H9 (cell line): ENCODE data around the gene KCNK10. TPM values are rescaled to one million over a fixed set of nuclear protein-coding genes. Genes with fewer than 3 reads are reported as not detected.

Experiments used
- DNase-seq: peaks from one replicate; pipeline ENCODE4 v3.0.0-alpha.2; 2017
- H2AFZ ChIP-seq: one replicate; pipeline ENCODE4 v1.6.1; 2013; ENCODE audit warnings: mild to moderate bottlenecking, low read length, control low read depth, moderate library complexity
- H2AK5ac ChIP-seq: 2 replicates; pipeline ENCODE4 v1.6.1; 2013; ENCODE audit warnings: low read length, control low read depth, mixed read lengths; ENCODE audit not compliant: insufficient read length
- H2BK120ac ChIP-seq: one replicate; pipeline ENCODE4 v1.6.1; 2013; ENCODE audit warnings: low read depth, mild to moderate bottlenecking, low read length, control low read depth, inconsistent platforms; ENCODE audit not compliant: poor library complexity, severe bottlenecking
- H2BK12ac ChIP-seq: 2 replicates; pipeline ENCODE4 v1.6.1; 2013; ENCODE audit warnings: low read length, control low read depth, mixed read lengths, low read depth; ENCODE audit not compliant: insufficient read length
- H2BK15ac ChIP-seq: 2 replicates; pipeline ENCODE4 v1.6.1; 2013; ENCODE audit warnings: low read depth, low read length, control low read depth
- H2BK20ac ChIP-seq: one replicate; pipeline ENCODE4 v1.6.1; 2013; ENCODE audit warnings: low read depth, mild to moderate bottlenecking, low read length, control low read depth, inconsistent platforms; ENCODE audit not compliant: poor library complexity, severe bottlenecking
- H2BK5ac ChIP-seq: 2 replicates; pipeline ENCODE4 v1.6.1; 2013; ENCODE audit warnings: low read length, control low read depth, mixed read lengths; ENCODE audit not compliant: insufficient read length
- H3K14ac ChIP-seq: 2 replicates; pipeline ENCODE4 v1.6.1; 2013; ENCODE audit warnings: low read length, control low read depth; ENCODE audit not compliant: insufficient read depth
- H3K18ac ChIP-seq: 2 replicates; pipeline ENCODE4 v1.6.1; 2013; ENCODE audit warnings: low read depth, mild to moderate bottlenecking, mixed read lengths, low read length, control low read depth; ENCODE audit not compliant: insufficient read length
- H3K23ac ChIP-seq: 2 replicates; pipeline ENCODE4 v1.6.1; 2013; ENCODE audit warnings: low read length, control low read depth, mixed read lengths, low read depth; ENCODE audit not compliant: insufficient read length
- H3K23me2 ChIP-seq: 2 replicates; pipeline ENCODE4 v1.6.1; 2013; ENCODE audit warnings: low read depth, mild to moderate bottlenecking, mixed read lengths, low read length, control low read depth; ENCODE audit not compliant: insufficient read length, poor library complexity, severe bottlenecking
- H3K27ac ChIP-seq: 2 replicates; pipeline ENCODE4 v1.5.1; 2013; ENCODE audit warnings: low read length, control low read depth, mixed read lengths, low read depth; ENCODE audit not compliant: insufficient read length
- H3K27me3 ChIP-seq: 2 replicates; pipeline ENCODE4 v1.6.1; 2013; ENCODE audit warnings: low read length, control low read depth, inconsistent platforms; ENCODE audit not compliant: insufficient read depth
- H3K4ac ChIP-seq: 2 replicates; pipeline ENCODE4 v1.6.1; 2013; ENCODE audit warnings: low read depth, mild to moderate bottlenecking, control low read depth, inconsistent platforms, low read length, moderate library complexity
- H3K4me1 ChIP-seq: 2 replicates; pipeline ENCODE4 v1.6.1; 2013; ENCODE audit warnings: low read length, control low read depth, inconsistent platforms; ENCODE audit not compliant: insufficient read depth
- H3K4me2 ChIP-seq: 2 replicates; pipeline ENCODE4 v1.6.1; 2013; ENCODE audit warnings: low read length, control low read depth, mixed read lengths; ENCODE audit not compliant: insufficient read length, insufficient read depth
- H3K56ac ChIP-seq: 2 replicates; pipeline ENCODE4 v1.6.1; 2013; ENCODE audit warnings: low read depth, mild to moderate bottlenecking, mixed read lengths, low read length, control low read depth; ENCODE audit not compliant: insufficient read length
- H3K79me1 ChIP-seq: 2 replicates; pipeline ENCODE4 v1.6.1; 2013; ENCODE audit warnings: low read depth, mild to moderate bottlenecking, moderate library complexity, low read length, control low read depth, inconsistent platforms; ENCODE audit not compliant: insufficient read depth, poor library complexity, severe bottlenecking
- H3K79me2 ChIP-seq: 2 replicates; pipeline ENCODE4 v1.6.1; 2013; ENCODE audit warnings: low read length, control low read depth, inconsistent platforms; ENCODE audit not compliant: insufficient read depth
- H3K9ac ChIP-seq: 2 replicates; pipeline ENCODE4 v1.6.1; 2013; ENCODE audit warnings: low read length, control low read depth, mixed read lengths; ENCODE audit not compliant: insufficient read length; ENCODE audit errors: extremely low read depth
- H3K9me3 ChIP-seq: one replicate; pipeline ENCODE4 v1.6.1; 2013; ENCODE audit warnings: low read depth, low read length, inconsistent platforms; ENCODE audit not compliant: control insufficient read depth
- H3T11ph ChIP-seq: one replicate; pipeline ENCODE4 v1.6.1; 2013; ENCODE audit warnings: mild to moderate bottlenecking, low read length, control low read depth, inconsistent platforms
- H4K20me1 ChIP-seq: one replicate; pipeline ENCODE4 v1.6.1; 2013; ENCODE audit not compliant: control insufficient read depth, insufficient read length, insufficient read depth
- H4K5ac ChIP-seq: 2 replicates; pipeline ENCODE4 v1.6.1; 2013; ENCODE audit warnings: low read depth, mild to moderate bottlenecking, mixed read lengths, low read length, control low read depth; ENCODE audit not compliant: insufficient read length
- H4K8ac ChIP-seq: replicated peaks from 2 replicates; pipeline ENCODE4 v1.6.1; 2013; ENCODE audit warnings: low read length, control low read depth, mixed read lengths, low read depth; ENCODE audit not compliant: insufficient read length
- H4K91ac ChIP-seq: 2 replicates; pipeline ENCODE4 v1.6.1; 2013; ENCODE audit warnings: low read depth, mild to moderate bottlenecking, moderate library complexity, mixed read lengths, low read length, control low read depth; ENCODE audit not compliant: insufficient read length
- H3K27ac Mint-ChIP-seq, 3 experiments: 2 replicates in 2 of 3; 3 replicates in 1 of 3; pipeline ENCODE4 v1.8.0; 2020 to 2021; ENCODE audit warnings: mixed read lengths in 3 of 3, mild to moderate bottlenecking in 1 of 3, moderate library complexity in 1 of 3
- H3K27me3 Mint-ChIP-seq: 2 replicates; pipeline ENCODE4 v1.8.0; 2021; ENCODE audit warnings: low read depth, mild to moderate bottlenecking, moderate library complexity, mixed read lengths
- H3K36me3 Mint-ChIP-seq, 3 experiments: 2 replicates in 2 of 3; 3 replicates in 1 of 3; pipeline ENCODE4 v1.8.0; 2020 to 2021; ENCODE audit warnings: low read depth in 3 of 3, mixed read lengths in 3 of 3; ENCODE audit not compliant: insufficient read depth in 1 of 3
- H3K4me1 Mint-ChIP-seq, 2 experiments: 2 replicates each; pipeline ENCODE4 v1.8.0; 2020; ENCODE audit warnings: mixed read lengths in 2 of 2
- H3K4me3 Mint-ChIP-seq, 2 experiments: 2 replicates in 1 of 2; 3 replicates in 1 of 2; pipeline ENCODE4 v1.8.0; 2020 to 2021; ENCODE audit warnings: mild to moderate bottlenecking in 2 of 2, mixed read lengths in 2 of 2, moderate library complexity in 1 of 2
- H3K9me3 Mint-ChIP-seq, 2 experiments: 2 replicates in 1 of 2; 3 replicates in 1 of 2; pipeline ENCODE4 v1.8.0; 2020; ENCODE audit warnings: mild to moderate bottlenecking in 2 of 2, mixed read lengths in 2 of 2, moderate library complexity in 1 of 2
- CTCF ChIP-seq: fragments of 200-600 bp; sonication (generic); conservative IDR thresholded peaks from 3 replicates; pipeline ENCODE4 v1.8.0; 2021; ENCODE audit warnings: antibody characterized with exemption, mild to moderate bottlenecking
- WGBS: extraction: QIAGEN DNeasy Blood & Tissue Kit; methylation state at CpG from one replicate; pipeline ENCODE4 v1.1.7; 2013; ENCODE audit warnings: missing lambda C conversion rate, low lambda C conversion rate, mixed read lengths; ENCODE audit not compliant: insufficient read length; ENCODE audit errors: extremely low coverage; 5-methylcytosine and 5-hydroxymethylcytosine counted together
- total RNA-seq: library from RNA; stranded (reverse); gene quantifications from 2 replicates; pipeline ENCODE4 v1.2.1, GENCODE V29; 2021

KCNK10 gene
- total RNA-seq, 1 experiment from 2014 or later: 0.33 TPM

DNA sequence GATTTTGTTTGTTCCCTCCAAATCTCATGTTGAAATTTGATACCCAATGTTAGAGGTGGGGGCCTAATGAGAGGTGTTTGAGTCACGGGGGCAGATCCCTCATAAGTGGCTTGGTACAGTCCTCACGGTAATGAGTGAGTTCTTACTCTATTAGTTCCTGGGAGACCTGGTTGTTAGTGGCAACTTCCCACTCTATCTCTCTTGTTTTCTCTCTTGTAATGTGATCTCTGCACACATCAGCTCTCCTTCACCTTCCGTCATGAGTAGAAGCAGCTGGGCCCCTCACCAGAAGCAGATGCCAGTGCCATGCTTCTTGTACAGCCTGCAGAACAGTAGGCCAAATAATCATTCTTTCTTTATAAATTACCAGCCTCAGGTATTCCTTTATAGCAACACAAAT is 29.6 kb upstream of the KCNK10 start:
- no peak for DNase-seq
- no peak overlapping the region for H3K4ac ChIP-seq
- no peaks in the 10 kb centered on the region for H4K20me1 ChIP-seq
- H3K79me1 ChIP-seq: no peaks in the 10 kb centered on the region
- no peak overlapping the region for H3K14ac ChIP-seq
- H2BK20ac ChIP-seq: no peak overlapping the region
- H3K23me2 ChIP-seq: no peaks in the 10 kb centered on the region
- H2BK15ac ChIP-seq: no peak overlapping the region
- no peak overlapping the region for H2BK12ac ChIP-seq
- Mint-ChIP-seq H3K27me3 (no peaks in the 10 kb centered on the region; the same call in 1 of the 2 replicates), H3K27ac (no peak overlapping the region), H3K9me3 (no peaks in the 10 kb centered on the region; a peak in 1 of 5 replicates), H3K36me3 (no peaks in the 10 kb centered on the region), H3K4me1 (peaks cover 4 to 5% of the 10 kb centered on the region in 2 experiments; a peak in 2 of 4 replicates), H3K4me3 (no peak overlapping the region)
- H3K9ac ChIP-seq: no peak overlapping the region
- H2AK5ac ChIP-seq: no peak overlapping the region
- no peak overlapping the region for H2BK120ac ChIP-seq
- no peaks in the 10 kb centered on the region for H3K9me3 ChIP-seq
- no peak overlapping the region for H2BK5ac ChIP-seq
- no peak overlapping the region for H4K5ac ChIP-seq
- H3K18ac ChIP-seq: no peak overlapping the region
- no peak overlapping the region for H3K27ac ChIP-seq
- no peak overlapping the region for H2AFZ ChIP-seq
- no peak for TF ChIP-seq CTCF
- H3K27me3 ChIP-seq: no peaks in the 10 kb centered on the region
- no peak overlapping the region for H3K23ac ChIP-seq
- WGBS: no CpG with 5 or more reads among the region's 3 CpGs
- H4K91ac ChIP-seq: no peak overlapping the region
- H3K56ac ChIP-seq: no peak overlapping the region
- no peaks in the 10 kb centered on the region for H3K79me2 ChIP-seq
- no peaks in the 10 kb centered on the region for H3K4me1 ChIP-seq
- no peak overlapping the region for H4K8ac ChIP-seq
- H3T11ph ChIP-seq: no peak overlapping the region
- H3K4me2 ChIP-seq: no peak overlapping the region
